Mammary epithelial cell (primary cell): Measurements from ENCODE around the gene ZPBP.

ENCODE experiments used
- CTCF ChIP-seq, 2 donors: IDR thresholded peaks in 1 of 2; conservative IDR thresholded peaks in 1 of 2; 2 replicates each; pipeline ENCODE4 v1.5.1; 2011 to 2012; ENCODE audit warnings: inconsistent platforms in 2 of 2, low read length in 2 of 2, mild to moderate bottlenecking in 2 of 2, control low read depth in 1 of 2, low read depth in 1 of 2; ENCODE audit not compliant: insufficient read depth in 1 of 2; ENCODE audit errors: extremely low read depth in 1 of 2
- EZH2 ChIP-seq: IDR thresholded peaks from 2 replicates; pipeline ENCODE4 v1.6.1; 2012; ENCODE audit warnings: low read length, inconsistent platforms, borderline replicate concordance

- TF ChIP-seq CTCF (conservative IDR thresholded peaks at IDR 0.05 in 1 of 2, IDR thresholded peaks at IDR 0.05 in 1 of 2; ENCODE audit: extremely low read depth in 1 of 2, insufficient read depth in 1 of 2, low read depth in 1 of 2, low read length in 2 of 2), result no peak
- no peak for TF ChIP-seq EZH2
Measured at GRCh38 chr7:50095634-50096033, 2.6 kb upstream of the ZPBP start.
